ENCODE data around the gene MRPL54. TPM values are rescaled to one million over a fixed set of nuclear protein-coding genes. Genes with fewer than 3 reads are reported as not detected.

Gene MRPL54
- total RNA-seq, 1 experiment from 2014 or later: 26.7 TPM

- in situ Hi-C loops (cut with HindIII; ENCODE audit: low pct_unique_long_range_greater_than_20kb, low sequenced_read_pairs): no loop called here
- no peak for DNase-seq (ENCODE audit: low read depth)
Observed at GRCh38 chr19:3816566-3817218, 54.2 kb downstream of the MRPL54 start.

Other genes with a start within 250 kb of the MRPL54 start
- gene TEKTIP1, start 223.5 kb upstream of the MRPL54 start, total RNA-seq (2014; rRNA removed; shearing (Covaris generic); ENCODE audit: low replicate concordance): not detected in 2 replicates
- gene MFSD12, start 205.1 kb upstream of the MRPL54 start, total RNA-seq (2014; rRNA removed; shearing (Covaris generic); ENCODE audit: low replicate concordance): 98.9 and 131 TPM in 2 replicates
- 142 and 164 TPM in 2 replicates for gene HMG20B, start 189.7 kb upstream of the MRPL54 start, total RNA-seq (2014; rRNA removed; shearing (Covaris generic); ENCODE audit: low replicate concordance)
- not detected in 2 replicates for gene GIPC3, start 177.2 kb upstream of the MRPL54 start, total RNA-seq (2014; rRNA removed; shearing (Covaris generic); ENCODE audit: low replicate concordance)
- 0.98 TPM in 1 of 2 replicates, not detected in the other for gene TBXA2R, start 155.8 kb upstream of the MRPL54 start, total RNA-seq (2014; rRNA removed; shearing (Covaris generic); ENCODE audit: low replicate concordance)
- gene CACTIN, start 135.9 kb upstream of the MRPL54 start, total RNA-seq (2014; rRNA removed; shearing (Covaris generic); ENCODE audit: low replicate concordance): 19.8 and 29.5 TPM in 2 replicates
- 2.3 and 6.4 TPM in 2 replicates for gene PIP5K1C, start 62.2 kb upstream of the MRPL54 start, total RNA-seq (2014; rRNA removed; shearing (Covaris generic); ENCODE audit: low replicate concordance)
- gene TJP3, start 54.3 kb upstream of the MRPL54 start, total RNA-seq (2014; rRNA removed; shearing (Covaris generic); ENCODE audit: low replicate concordance): 2.7 and 5.0 TPM in 2 replicates
- gene APBA3, start 990 bp upstream of the MRPL54 start, total RNA-seq (2014; rRNA removed; shearing (Covaris generic); ENCODE audit: low replicate concordance): 26.1 and 29.0 TPM in 2 replicates
- not detected in 2 replicates for gene RAX2, start 9.5 kb downstream of the MRPL54 start, total RNA-seq (2014; rRNA removed; shearing (Covaris generic); ENCODE audit: low replicate concordance)
- gene MATK, start 23.7 kb downstream of the MRPL54 start, total RNA-seq (2014; rRNA removed; shearing (Covaris generic); ENCODE audit: low replicate concordance): not detected in 2 replicates
- gene ZFR2, start 106.4 kb downstream of the MRPL54 start, total RNA-seq (2014; rRNA removed; shearing (Covaris generic); ENCODE audit: low replicate concordance): not detected in 2 replicates
- not detected in 2 replicates for gene ATCAY, start 118.0 kb downstream of the MRPL54 start, total RNA-seq (2014; rRNA removed; shearing (Covaris generic); ENCODE audit: low replicate concordance)
- gene NMRK2, start 170.4 kb downstream of the MRPL54 start, total RNA-seq (2014; rRNA removed; shearing (Covaris generic); ENCODE audit: low replicate concordance): not detected in 2 replicates
- gene DAPK3, start 208.4 kb downstream of the MRPL54 start, total RNA-seq (2014; rRNA removed; shearing (Covaris generic); ENCODE audit: low replicate concordance): 77.2 and 105 TPM in 2 replicates
- 2,780 and 2,952 TPM in 2 replicates for gene EEF2, start 222.8 kb downstream of the MRPL54 start, total RNA-seq (2014; rRNA removed; shearing (Covaris generic); ENCODE audit: low replicate concordance)
- 18.2 and 18.4 TPM in 2 replicates for gene PIAS4, start 245.1 kb downstream of the MRPL54 start, total RNA-seq (2014; rRNA removed; shearing (Covaris generic); ENCODE audit: low replicate concordance)